ENCODE results near the gene SPG7.
"Not testable (repeated sequence)": the region's sequence is repeated elsewhere in the genome, so short reads cannot be mapped to it uniquely, and the experiment has no call there.

SPG7 gene

DNA sequence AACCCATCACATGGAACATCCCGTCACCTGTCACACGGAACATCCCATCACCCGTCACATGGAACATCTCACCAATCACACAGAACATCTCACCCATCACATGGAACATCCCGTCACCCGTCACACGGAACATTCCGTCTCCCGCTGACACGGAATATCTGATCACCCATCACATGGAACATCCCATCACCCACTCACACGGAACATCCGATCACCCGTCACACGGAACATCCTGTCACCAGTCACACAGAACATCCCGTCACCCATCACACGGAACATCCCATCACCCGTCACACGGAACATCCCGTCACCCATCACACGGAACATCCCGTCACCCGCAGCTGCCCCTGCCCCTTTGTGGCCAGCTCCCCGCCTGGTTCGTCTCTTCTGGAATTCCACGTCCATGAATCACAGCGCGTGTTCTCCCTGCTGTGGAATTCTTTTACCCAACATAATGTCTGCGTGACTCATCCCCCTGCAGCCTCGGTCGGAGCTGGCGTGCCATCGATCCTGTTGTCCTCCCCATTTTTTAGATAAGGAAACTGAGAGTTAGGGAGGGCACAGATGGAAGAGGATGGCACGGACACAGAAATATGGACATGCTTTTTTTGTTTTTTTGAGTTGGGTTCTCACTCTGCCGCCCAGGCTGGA lies 73.0 kb downstream of the SPG7 start:
- DNase-seq (ENCODE audit: low read depth), result peak; percentile 98

DNA sequence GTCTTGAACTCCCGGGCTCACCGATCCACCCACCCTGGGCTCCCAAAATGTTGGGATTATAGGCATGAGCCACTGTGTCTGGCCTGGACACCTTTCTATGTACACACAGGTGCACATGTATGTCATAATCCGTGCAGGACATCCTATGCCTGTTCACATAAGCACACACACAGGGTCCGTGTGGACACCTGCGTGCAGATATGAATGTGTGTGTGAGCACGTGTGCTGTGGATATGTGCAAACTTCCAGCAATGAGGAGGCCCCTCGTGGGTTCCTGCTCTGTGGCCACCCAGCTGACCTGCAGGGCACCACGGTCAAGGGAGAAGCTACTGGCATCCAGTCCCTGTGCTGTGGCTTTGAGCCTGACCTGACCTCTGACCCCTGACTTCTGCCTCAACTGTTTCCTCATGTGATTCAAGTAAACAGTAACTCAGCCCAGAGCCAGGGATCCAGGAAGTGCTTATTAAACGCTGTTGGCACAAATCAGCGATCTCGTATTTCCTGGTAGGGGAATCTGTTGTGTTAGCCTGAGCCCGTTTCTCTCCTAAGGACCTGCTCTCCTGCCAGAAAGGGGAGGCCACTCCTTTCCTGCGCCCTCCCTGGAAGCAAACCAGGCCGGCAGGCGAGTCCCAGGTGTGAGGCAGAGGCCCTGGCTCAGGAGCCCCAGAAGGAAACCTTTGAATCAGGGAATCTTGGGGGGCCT lies 73.8 kb downstream of the SPG7 start:
- DNase-seq (ENCODE audit: low read depth), result peak; percentile 93

DNA sequence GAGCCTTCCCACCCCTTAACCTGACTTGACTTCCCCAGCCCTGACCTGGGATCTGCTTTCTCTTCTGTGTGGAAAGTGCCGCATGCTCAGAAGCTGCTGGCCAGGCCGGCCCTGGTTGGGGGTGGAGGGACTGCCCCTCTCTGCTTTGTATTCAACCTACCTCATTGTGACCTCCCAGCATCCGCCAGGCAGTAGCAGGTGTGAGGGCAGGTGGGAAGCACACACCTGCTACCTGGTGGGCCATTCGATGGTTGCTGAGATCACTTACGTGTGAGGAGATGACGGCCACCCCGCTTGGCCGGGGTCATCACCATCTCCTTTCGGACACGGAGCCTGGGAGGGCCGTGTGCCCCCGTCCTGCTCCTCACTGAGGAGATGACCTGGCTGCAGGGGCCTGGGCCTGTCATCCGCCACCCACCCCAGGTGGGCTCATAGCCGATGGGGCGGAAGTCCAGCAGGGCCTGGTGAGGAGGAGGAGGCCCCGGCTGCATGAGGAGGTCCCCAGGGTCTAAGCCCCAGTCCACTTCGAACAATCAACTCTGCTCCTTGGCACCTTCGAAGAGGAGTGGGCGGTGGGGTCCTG lies 74.5 kb downstream of the SPG7 start:
- no peak for DNase-seq (ENCODE audit: low read depth)

DNA sequence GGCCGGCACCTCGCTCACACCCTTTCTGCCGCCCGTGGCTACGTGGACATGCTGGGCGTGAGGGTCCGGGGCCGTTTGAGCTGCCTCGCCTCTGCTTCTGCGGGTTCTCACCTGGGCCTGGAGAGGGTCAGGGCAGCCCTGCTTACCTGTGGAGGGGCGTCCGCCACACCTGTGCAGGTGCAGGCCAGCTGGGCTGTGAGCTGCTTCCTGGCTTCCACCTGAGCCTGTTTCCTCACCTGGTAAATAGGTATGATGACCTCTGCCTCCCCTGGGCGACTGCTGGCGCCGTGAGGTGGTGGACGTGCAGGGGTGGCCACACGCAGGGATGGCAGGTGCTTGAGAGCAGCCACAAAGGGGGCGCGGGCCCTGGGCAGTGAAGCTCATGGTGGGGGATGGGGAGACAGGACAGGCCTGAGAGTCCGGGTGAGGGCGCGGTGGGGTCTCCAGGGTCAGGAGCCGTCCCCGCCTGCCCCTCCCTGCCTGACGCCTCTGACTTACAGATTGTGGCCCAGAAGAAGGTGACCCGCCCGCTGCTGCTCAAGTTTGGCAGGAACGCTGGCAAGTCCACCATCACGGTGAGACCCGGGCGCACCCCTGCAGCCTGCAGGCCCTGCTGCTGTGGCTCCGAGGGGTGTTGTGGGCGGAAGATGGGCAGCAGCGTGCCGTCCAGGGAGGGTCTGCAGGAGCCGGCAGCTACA lies 75.1 kb downstream of the SPG7 start:
- DNase-seq (ENCODE audit: low read depth), result no peak

DNA sequence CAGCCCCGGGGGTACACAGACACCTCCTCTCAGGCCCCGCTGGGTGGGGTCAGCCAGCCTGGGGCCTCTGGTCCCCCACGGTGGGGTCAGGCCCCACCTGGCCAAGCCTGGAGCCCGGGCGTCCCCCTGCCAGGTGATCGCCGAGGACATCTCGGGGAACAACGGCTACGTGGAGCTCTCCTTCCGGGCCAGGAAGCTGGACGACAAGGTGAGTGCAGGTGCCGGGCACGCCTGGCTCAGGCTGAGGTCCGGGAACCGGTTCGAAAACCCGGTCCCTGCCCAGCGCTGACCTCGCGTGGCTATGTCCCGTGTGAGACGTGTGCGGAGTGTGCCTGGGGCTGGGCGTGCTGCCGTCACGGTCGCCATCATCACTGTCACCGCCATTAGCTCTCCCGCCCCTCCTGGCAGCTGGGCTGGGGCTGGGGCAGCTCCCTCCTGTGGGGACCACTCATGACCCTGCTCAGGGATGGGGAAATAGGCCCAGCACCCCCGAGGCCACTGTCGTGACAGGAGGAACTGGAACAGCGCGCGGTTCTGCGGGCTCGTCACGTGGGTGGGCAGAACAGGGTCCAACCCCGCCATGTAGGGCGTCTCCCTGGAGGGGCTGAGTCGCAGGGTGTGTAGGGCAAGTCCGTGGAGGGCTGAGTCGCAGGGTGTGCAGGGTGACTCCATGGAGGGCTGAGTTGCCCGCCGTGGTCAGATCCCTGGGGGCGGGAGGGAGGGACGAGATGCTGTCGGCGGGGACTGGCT lies 75.9 kb downstream of the SPG7 start:
- no peak for DNase-seq (ENCODE audit: low read depth)

DNA sequence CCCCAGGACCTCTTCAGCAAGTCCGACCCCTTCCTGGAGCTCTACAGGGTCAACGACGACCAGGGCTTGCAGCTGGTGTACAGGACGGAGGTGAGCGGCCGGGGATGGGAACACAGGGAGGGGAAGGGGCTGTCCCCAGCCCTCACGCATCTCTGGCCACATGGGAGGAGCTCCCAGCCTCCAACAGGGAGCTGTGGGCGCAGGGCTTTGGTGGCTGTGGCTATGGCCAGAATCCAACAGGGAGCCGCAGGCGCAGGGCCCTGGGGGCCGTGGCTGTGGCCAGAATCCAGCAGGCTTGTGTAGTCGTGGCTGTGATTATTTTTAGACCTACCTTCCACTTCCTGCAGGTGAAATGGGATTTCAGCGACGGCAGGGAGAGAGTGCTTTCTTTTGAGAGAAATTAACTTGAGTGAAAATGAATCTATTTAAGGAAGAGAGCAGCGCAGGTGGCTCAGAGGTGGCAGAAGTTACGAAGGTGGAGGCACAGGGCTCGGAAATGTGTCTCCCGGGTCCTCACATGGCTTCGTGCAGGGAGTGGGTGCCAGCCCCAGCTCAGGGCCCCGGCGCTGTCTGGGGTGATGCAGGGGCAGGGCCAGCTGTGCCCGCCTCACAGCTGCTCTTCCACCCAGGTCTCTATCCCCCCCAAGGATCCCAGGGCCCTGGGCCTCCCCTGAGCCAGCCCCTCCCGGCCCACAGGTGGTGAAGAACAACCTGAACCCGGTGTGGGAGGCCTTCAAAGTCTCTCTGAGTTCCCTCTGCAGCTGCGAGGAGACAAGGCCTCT lies 76.8 kb downstream of the SPG7 start:
- no peak for DNase-seq (ENCODE audit: low read depth)

DNA sequence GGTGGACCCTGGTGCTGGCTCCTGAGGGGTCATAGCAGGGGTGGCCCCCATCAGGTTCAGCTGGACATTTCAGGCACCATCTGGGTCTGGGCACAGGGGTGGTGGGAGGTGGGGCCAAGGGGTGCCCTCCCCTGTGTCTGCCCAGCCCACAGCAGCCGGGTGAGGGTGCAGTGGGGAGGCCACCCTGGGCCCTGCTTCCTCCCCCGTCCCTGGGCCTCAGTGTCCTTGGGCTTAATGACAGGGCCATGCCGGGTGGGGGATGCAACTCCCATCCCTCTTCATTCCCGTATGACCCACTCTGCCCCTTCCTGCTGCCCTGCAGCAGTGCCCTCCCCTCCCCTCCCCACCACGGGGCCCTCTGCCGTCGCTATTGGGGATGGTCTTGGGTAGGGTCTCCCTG lies 78.0 kb downstream of the SPG7 start:
- no peak for DNase-seq (ENCODE audit: low read depth)

DNA sequence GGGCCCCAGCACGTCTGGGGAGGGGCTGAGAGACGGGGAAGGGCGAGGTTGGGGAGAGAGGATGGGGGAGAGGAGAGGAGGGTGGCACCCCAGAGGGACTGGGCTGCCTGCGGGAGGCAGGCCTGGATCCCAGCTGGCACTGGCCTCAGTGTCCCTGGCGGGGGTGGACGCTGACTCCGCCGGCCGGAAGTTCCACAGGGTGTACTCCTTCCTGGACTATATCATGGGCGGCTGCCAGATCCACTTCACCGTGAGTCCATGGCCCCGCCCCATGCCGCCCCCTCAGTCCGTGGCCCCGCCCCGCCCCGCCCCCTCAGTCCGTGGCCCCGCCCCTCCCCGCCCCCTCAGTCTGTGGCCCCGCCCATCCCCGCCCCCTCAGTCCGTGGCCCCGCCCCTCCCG lies 78.7 kb downstream of the SPG7 start:
- DNase-seq (ENCODE audit: low read depth), result no peak

DNA sequence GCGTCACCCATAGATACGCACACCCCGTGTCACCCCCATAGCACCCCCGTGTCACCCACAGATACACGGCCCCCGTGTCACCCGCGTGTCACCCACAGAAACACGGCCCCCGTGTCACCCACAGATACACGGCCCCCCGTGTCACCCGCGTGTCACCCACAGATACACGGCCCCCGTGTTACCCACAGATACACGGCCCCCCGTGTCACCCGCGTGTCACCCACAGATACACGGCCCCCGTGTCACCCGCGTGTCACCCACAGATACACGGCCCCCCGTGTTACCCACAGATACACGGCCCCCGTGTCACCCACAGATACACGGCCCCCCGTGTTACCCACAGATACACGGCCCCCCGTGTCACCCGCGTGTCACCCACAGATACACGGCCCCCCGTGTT lies 79.5 kb downstream of the SPG7 start:
- not testable (repeated sequence) for DNase-seq (ENCODE audit: low read depth)

DNA sequence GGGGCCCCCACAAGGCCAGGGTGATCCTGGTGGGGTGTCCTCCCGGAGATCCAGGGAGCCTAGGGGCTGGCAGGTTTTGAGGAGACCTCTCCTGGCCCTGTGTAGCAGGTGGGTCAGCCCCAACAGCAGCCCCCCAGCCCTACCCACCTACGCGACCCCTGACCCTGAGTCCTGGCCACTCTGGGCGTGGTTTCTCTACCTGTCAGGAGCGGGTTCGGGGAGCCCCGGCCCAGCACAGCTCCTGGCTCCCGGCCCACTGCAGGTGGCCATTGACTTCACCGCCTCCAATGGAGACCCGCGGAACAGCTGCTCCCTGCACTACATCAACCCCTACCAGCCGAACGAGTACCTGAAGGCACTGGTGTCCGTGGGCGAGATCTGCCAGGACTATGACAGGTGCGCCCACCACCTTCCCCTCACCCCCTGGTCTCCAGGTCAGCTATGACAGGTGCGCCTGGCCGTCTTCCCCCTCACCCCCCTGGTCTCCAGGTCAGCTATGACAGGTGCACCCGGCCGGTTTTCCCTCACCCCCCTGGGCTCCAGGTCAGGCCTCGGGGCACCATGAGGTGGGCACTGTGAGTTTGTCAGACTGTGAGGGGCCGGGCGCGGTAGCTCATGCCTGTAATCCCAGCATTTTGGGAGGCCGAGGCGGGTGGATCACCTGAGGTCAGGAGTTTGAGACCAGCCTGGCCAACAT lies 80.4 kb downstream of the SPG7 start:
- DNase-seq (ENCODE audit: low read depth), result no peak

DNA sequence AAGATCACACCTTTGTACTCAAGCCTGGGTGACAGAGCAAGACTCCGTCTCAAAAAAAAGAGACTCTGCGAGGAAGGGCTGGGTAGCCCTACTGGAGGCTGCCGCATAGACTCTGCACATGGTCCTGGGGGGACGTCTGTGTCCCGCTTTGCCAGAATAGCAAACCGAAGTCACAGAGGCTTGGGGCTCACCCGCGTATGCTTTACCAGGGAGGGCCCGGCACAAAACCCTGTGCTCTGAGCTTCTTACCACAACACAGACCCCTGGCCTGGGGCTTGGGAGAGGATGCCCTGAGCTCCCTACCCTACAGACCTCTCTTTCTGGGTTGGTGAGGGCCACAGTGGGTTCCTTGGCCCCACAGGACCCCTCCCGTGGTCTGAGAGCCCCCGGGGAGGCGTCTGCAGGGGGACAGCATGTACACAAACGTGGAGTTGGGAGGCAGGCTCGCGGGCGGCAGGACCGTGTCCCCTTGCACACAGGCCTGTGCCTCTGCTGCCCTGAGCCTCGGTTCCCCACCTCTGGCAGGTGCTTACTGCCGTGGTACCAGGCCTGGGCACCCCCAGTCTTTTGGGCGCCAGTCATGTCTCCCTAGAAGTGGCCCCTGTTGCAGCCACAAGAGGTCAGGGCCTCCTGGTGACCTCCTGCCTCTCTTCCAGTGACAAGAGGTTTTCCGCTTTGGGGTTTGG lies 81.2 kb downstream of the SPG7 start:
- DNase-seq (ENCODE audit: low read depth), result no peak

DNA sequence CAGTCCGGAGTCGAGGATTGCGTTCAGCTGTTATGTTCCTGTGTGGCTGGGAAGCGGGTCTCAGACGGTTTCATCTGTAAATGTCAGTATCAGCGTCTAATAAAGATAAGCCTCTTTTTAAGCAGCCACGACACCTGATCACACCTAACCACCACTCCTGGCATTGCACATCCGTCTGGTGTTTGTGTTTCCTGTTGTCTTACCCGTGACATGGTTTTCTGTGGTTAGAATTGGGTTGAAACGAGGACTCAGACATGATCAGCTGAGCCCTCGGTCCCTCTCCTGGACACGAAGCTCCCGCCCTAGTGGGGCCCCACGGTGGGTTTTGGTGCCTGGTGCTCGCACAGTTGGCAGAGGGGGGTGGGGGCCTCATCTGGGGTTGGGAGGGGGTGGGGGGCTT lies 85.6 kb downstream of the SPG7 start:
- no peak for DNase-seq (ENCODE audit: low read depth)

DNA sequence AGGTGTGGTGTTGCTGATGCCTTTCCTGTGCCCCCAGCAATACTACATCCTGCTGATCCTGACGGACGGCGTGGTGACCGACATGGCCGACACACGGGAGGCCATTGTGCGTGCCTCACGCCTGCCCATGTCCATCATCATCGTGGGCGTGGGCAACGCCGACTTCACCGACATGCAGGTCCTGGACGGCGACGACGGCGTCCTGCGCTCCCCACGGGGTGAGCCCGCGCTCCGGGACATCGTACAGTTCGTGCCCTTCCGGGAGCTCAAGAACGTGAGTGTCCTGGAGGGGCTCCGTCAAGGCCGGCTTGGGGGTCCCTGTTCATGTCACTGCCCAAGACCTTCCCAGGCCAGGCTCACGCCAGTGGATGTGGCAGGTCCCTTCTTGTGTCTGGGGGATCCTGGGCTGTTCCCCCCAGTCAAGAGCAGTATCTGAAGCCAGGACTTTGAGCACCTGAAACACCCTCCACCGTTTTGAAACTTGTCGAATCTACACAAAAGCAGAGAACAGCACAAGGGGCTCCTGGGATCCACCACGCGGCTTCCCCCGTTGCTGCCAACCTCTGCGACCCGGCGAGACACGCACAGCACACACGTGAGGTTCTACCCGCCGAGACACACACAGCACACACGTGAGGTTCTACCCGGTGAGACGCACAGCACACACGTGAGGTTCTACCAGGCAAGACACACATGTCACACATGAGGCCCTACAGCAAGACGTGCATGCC lies 87.3 kb downstream of the SPG7 start:
- no peak for DNase-seq (ENCODE audit: low read depth)

DNA sequence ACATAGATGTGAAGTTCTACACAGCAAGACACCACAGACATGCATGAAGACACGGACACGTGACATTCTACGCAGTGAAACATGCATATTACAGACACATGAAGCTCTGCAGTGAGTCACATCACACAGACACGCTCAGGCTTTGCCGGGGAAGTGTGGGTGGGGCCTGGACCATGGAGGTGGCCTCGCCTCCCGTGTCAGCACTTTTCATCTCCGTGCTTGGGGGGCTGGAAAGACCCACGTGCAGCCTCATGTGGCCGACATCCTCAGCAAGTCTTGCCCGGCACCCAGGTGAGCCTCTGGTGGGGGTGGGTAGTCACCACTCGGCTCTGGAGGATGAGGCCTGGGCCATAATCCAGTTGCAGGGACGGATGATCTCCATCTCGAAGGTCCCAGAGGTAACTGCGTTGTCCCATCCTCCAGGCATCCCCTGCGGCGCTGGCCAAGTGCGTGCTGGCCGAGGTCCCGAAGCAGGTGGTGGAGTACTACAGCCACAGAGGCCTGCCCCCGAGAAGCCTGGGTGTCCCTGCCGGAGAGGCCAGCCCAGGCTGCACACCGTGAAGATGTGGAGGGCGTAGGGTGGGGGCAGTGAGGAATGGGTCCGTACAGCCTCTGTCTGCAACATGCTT lies 88.0 kb downstream of the SPG7 start:
- no peak for DNase-seq (ENCODE audit: low read depth)

DNA sequence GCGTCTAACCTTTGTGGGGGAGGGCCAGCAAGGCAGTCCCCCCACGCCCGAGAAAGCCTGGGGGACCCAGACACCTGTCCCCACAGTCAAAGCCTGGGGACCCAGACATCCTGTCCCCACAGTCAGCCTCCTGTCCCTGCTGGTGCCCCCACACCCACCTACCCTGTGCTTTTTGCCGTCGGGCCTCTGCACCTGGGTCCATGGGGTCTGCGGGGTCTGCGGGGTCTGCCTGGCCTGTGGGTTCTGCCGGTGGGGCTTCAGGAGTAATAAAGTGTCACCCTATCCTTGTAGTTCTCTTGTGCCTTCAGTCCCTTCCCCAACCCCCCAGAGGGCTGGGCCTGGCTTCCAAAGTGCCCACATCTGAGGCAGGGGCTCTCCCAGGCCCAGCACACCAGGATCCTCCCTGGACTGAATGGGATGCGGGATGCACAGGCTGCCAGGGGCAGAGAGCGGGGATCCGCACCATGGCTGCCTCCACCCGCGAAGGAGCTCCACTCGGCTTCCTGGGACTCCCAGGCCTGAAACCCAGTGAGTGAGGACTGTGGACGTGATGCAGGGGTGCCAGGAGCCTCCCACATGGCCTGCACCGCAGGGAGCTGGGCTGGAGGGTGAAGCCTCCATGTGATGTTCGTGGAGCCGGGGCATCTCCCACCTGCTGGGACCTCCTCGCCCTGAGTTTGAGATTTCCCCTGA lies 88.9 kb downstream of the SPG7 start:
- DNase-seq (ENCODE audit: low read depth), result no peak

DNA sequence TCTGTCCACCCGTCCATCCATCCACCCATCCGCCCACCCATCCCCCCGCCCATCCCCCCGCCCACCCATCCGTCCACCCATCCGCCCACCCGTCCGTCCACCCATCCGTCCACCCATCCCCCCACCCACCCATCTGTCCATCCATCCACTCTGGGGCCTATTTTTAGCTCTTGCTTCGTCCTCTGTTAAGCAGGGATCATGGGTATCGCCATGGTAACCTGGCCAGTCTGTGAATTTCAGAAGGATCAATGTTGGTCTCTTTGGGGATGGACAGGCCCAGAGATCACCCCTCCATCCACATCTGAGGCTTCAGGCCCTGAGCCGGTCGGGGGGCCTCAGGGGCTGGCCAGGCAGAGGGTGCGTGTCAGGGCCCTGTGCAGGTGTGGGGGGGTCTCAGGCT lies 90.0 kb downstream of the SPG7 start:
- DNase-seq (ENCODE audit: low read depth), result no peak

DNA sequence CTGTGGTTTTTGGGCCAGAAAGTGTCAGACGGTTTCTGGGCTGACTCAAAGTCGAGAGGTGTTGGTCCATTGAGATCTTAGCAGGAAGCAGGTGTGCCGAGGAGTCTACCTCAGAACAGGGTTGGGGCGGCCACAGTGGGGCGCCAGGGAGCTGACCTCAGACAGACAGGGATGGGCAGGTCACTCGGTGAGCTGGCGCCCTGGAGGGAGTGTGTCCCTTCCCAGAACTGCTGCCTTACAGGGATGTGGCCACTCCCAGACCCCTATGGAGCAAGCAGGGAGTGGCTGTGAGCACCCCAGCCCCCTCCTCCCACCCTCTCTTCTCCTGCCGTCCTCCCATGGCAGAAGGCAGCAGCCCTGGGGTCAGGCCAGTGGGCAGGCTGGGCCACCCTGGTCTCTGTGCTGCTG lies 91.3 kb downstream of the SPG7 start:
- DNase-seq (ENCODE audit: low read depth), result no peak

DNA sequence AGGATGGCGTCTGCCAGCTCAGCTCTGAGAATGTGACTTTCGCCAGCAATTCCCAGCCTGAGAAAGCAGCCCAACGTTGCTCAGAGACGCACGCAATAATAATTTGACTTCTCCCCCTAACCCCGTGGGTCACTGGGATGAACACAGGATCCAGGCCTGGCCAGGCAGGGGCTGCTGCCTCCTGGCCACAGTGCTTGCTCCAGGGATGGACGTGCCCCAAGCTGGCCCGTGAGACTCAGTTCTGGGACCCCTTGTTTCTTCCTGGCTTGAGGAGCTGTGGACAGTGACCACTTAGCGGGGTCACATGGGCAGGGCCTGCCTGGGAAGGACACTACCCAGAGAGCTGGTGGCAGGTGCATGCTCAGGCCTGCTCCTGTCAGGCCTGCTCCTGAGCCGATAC lies 91.7 kb downstream of the SPG7 start:
- no peak for DNase-seq (ENCODE audit: low read depth)

DNA sequence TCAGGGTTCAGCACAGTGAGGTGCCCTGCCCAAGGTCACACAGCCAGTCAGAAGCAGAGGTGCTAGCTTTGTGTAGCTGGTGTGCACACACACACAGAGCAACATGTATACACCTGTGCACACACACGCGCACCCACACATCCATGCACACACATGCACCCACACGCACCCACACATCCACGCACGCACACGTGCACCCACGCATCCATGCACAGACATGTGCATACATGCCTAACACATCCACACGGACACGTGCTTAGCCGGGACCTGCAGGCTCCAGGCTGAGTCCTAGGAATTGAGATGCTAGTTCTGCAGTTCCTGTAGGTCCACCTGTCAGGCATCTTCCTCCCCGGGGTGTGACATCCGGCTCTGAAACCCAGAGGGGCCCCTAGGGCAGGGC lies 92.2 kb downstream of the SPG7 start:
- DNase-seq (ENCODE audit: low read depth), result no peak
